Parathyroid adenoma (tissue), 2 donors: ENCODE measurements around the gene HDC.

Experiments used
- H2AFZ ChIP-seq: fragments of 300-600 bp; sonication (generic); one replicate; pipeline ENCODE4 v1.7.0; 2017; ENCODE audit warnings: antibody characterized with exemption, mild to moderate bottlenecking
- H3K27ac ChIP-seq: fragments of 300-600 bp; sonication (generic); one replicate; pipeline ENCODE4 v1.7.0; 2017
- H3K27me3 ChIP-seq: fragments of 300-600 bp; sonication (generic); one replicate; pipeline ENCODE4 v1.7.0; 2017; ENCODE audit warnings: low read length; ENCODE audit not compliant: control insufficient read depth, insufficient read depth
- H3K36me3 ChIP-seq: fragments of 300-600 bp; sonication (generic); one replicate; pipeline ENCODE4 v1.7.0; 2017; ENCODE audit warnings: low read length; ENCODE audit not compliant: control insufficient read depth, insufficient read depth
- H3K4me1 ChIP-seq: fragments of 300-600 bp; sonication (generic); one replicate; pipeline ENCODE4 v1.7.0; 2017; ENCODE audit warnings: control low read depth
- H3K4me2 ChIP-seq: fragments of 300-600 bp; sonication (generic); one replicate; pipeline ENCODE4 v1.7.0; 2017; ENCODE audit warnings: low read length
- H3K4me3 ChIP-seq: fragments of 300-600 bp; sonication (generic); one replicate; pipeline ENCODE4 v1.7.0; 2017; ENCODE audit warnings: low read depth, low read length
- H3K79me2 ChIP-seq: fragments of 300-600 bp; sonication (generic); one replicate; pipeline ENCODE4 v1.7.0; 2017; ENCODE audit warnings: control low read depth
- H3K9ac ChIP-seq: fragments of 300-600 bp; sonication (generic); one replicate; pipeline ENCODE4 v1.7.0; 2017; ENCODE audit warnings: mild to moderate bottlenecking
- H3K9me3 ChIP-seq: fragments of 300-600 bp; sonication (generic); one replicate; pipeline ENCODE4 v1.7.0; 2017; ENCODE audit warnings: low read length; ENCODE audit not compliant: control insufficient read depth
- CTCF ChIP-seq: fragments of 300-600 bp; sonication (generic); IDR thresholded peaks from one replicate; pipeline ENCODE4 v1.7.0; 2017; ENCODE audit warnings: antibody characterized with exemption, mild to moderate bottlenecking
- donor health status: primary hyperparathyroidism.

The HDC gene

GRCh38 chr15:50280271-50280670 is 14.7 kb upstream of the HDC start:
- H3K9me3 ChIP-seq = no peaks in the 10 kb centered on the region
- H3K27me3 ChIP-seq = no peaks in the 10 kb centered on the region
- no peaks in the 10 kb centered on the region for H3K4me1 ChIP-seq
- H3K27ac ChIP-seq = no peak overlapping the region
- no peaks in the 10 kb centered on the region for H3K36me3 ChIP-seq
- no peaks in the 10 kb centered on the region for H3K79me2 ChIP-seq
- H3K4me2 ChIP-seq = no peak overlapping the region
- H2AFZ ChIP-seq = no peak overlapping the region
- H3K4me3 ChIP-seq = no peak overlapping the region
- no peak overlapping the region for H3K9ac ChIP-seq
- TF ChIP-seq CTCF = no peak

DNA sequence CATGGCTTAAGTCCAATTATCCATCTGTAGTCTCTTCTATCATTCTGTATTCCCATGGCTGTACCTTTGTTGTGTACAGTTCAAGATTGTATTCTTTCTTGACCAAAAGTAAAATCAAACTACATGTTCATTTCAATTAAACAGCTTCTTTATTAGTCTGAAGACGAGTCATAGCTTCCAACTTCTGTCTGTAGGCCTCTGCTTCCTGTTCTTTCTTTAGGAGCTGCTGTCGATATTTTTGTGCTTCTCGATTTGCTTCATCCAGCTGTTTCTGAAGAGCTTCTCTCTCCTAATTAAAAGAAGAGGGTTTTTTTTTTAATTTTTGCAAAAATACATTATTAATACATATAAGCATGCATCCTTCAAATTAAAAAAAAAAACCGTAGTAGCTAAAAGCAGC is 13.0 kb upstream of the HDC start:
- Histone ChIP-seq H3K27ac (no peak overlapping the region), H3K4me2 (no peak overlapping the region), H2AFZ (no peak overlapping the region), H3K4me1 (no peaks in the 10 kb centered on the region), H3K27me3 (no peaks in the 10 kb centered on the region), H3K9ac (no peak overlapping the region), H3K79me2 (no peaks in the 10 kb centered on the region), H3K36me3 (no peaks in the 10 kb centered on the region), H3K4me3 (no peak overlapping the region), H3K9me3 (no peaks in the 10 kb centered on the region)
- no peak for TF ChIP-seq CTCF

GRCh38 chr15:50277370-50277769 is 11.8 kb upstream of the HDC start:
- Histone ChIP-seq H3K36me3 (no peaks in the 10 kb centered on the region), H3K4me3 (no peak overlapping the region), H3K27ac (no peak overlapping the region), H3K4me2 (no peak overlapping the region), H3K9me3 (no peaks in the 10 kb centered on the region), H3K9ac (no peak overlapping the region), H3K79me2 (no peaks in the 10 kb centered on the region), H2AFZ (no peak overlapping the region), H3K4me1 (no peaks in the 10 kb centered on the region), H3K27me3 (no peaks in the 10 kb centered on the region)
- no peak for TF ChIP-seq CTCF

GRCh38 chr15:50275908-50276307 is 10.4 kb upstream of the HDC start:
- H3K9me3 ChIP-seq = no peaks in the 10 kb centered on the region
- H3K4me3 ChIP-seq = no peak overlapping the region
- no peaks in the 10 kb centered on the region for H3K79me2 ChIP-seq
- H3K36me3 ChIP-seq = no peaks in the 10 kb centered on the region
- H3K27me3 ChIP-seq = no peaks in the 10 kb centered on the region
- no peak overlapping the region for H3K27ac ChIP-seq
- no peak overlapping the region for H3K4me2 ChIP-seq
- no peak for TF ChIP-seq CTCF
- H2AFZ ChIP-seq = no peak overlapping the region
- H3K9ac ChIP-seq = no peak overlapping the region
- H3K4me1 ChIP-seq = no peaks in the 10 kb centered on the region

GRCh38 chr15:50275091-50275490 is 9.6 kb upstream of the HDC start:
- no peaks in the 10 kb centered on the region for H3K27me3 ChIP-seq
- no peak overlapping the region for H2AFZ ChIP-seq
- H3K79me2 ChIP-seq = no peaks in the 10 kb centered on the region
- H3K9ac ChIP-seq = no peak overlapping the region
- no peaks in the 10 kb centered on the region for H3K36me3 ChIP-seq
- no peaks in the 10 kb centered on the region for H3K9me3 ChIP-seq
- H3K27ac ChIP-seq = no peak overlapping the region
- no peak for TF ChIP-seq CTCF
- H3K4me3 ChIP-seq = no peak overlapping the region
- no peak overlapping the region for H3K4me2 ChIP-seq
- no peaks in the 10 kb centered on the region for H3K4me1 ChIP-seq
